Trophoblast cell (in vitro differentiated cells and primary cell): Measurements from ENCODE around the gene PYGO1.
"Not testable (repeated sequence)": the region's sequence is repeated elsewhere in the genome, so short reads cannot be mapped to it uniquely, and the experiment has no call there.

Experiments used
- DNase-seq, 2 donors: peaks; one replicate each; pipeline ENCODE4 v3.0.0-alpha.2; 2016
- H2AFZ ChIP-seq: 2 replicates; pipeline ENCODE4 v1.6.1; 2013; ENCODE audit warnings: low read length, moderate library complexity, mild to moderate bottlenecking; ENCODE audit not compliant: insufficient read depth, poor library complexity
- H2AK5ac ChIP-seq: 2 replicates; pipeline ENCODE4 v1.6.1; 2013; ENCODE audit warnings: mild to moderate bottlenecking, low read length
- H2BK120ac ChIP-seq: 2 replicates; pipeline ENCODE4 v1.6.1; 2013; ENCODE audit warnings: low read length, mild to moderate bottlenecking, moderate library complexity; ENCODE audit not compliant: insufficient read depth, poor library complexity
- H2BK12ac ChIP-seq: 2 replicates; pipeline ENCODE4 v1.6.1; 2013; ENCODE audit warnings: mild to moderate bottlenecking, low read length, moderate library complexity
- H2BK5ac ChIP-seq: 2 replicates; pipeline ENCODE4 v1.6.1; 2013; ENCODE audit warnings: low read length, low read depth, moderate library complexity, mild to moderate bottlenecking; ENCODE audit not compliant: poor library complexity
- H3K14ac ChIP-seq: 2 replicates; pipeline ENCODE4 v1.6.1; 2013; ENCODE audit warnings: mild to moderate bottlenecking, low read length
- H3K18ac ChIP-seq: 2 replicates; pipeline ENCODE4 v1.6.1; 2013; ENCODE audit warnings: mild to moderate bottlenecking, low read length
- H3K23ac ChIP-seq: 2 replicates; pipeline ENCODE4 v1.6.1; 2013; ENCODE audit warnings: low read length
- H3K27ac ChIP-seq: 2 replicates; pipeline ENCODE4 v1.5.1; 2013; ENCODE audit warnings: low read depth, mild to moderate bottlenecking, inconsistent platforms, low read length, moderate library complexity
- H3K27me3 ChIP-seq: 2 replicates; pipeline ENCODE4 v1.6.1; 2013; ENCODE audit warnings: inconsistent platforms, mild to moderate bottlenecking, low read length, moderate library complexity; ENCODE audit not compliant: insufficient read depth
- H3K36me3 ChIP-seq, 2 experiments: 1 replicate in 1 of 2; 2 replicates in 1 of 2; pipeline ENCODE4 v1.6.1; 2013; ENCODE audit warnings: low read length in 2 of 2, mild to moderate bottlenecking in 2 of 2, moderate library complexity in 1 of 2; ENCODE audit not compliant: insufficient read depth in 2 of 2, control insufficient read depth in 1 of 2
- H3K4ac ChIP-seq: 2 replicates; pipeline ENCODE4 v1.6.1; 2013; ENCODE audit warnings: low read depth, mild to moderate bottlenecking, low read length, moderate library complexity
- H3K4me1 ChIP-seq, 2 experiments: 1 replicate in 1 of 2; 2 replicates in 1 of 2; pipeline ENCODE4 v1.6.1; 2013; ENCODE audit warnings: low read length in 2 of 2, mild to moderate bottlenecking in 2 of 2, moderate library complexity in 1 of 2; ENCODE audit not compliant: insufficient read depth in 2 of 2, control insufficient read depth in 1 of 2
- H3K4me2 ChIP-seq: 2 replicates; pipeline ENCODE4 v1.6.1; 2013; ENCODE audit warnings: inconsistent platforms, mild to moderate bottlenecking, low read length, moderate library complexity
- H3K4me3 ChIP-seq: 2 replicates; pipeline ENCODE4 v1.5.1; 2013; ENCODE audit warnings: mild to moderate bottlenecking, low read depth, low read length, inconsistent platforms
- H3K79me1 ChIP-seq: one replicate; pipeline ENCODE4 v1.6.1; 2013; ENCODE audit warnings: low read length
- H3K79me2 ChIP-seq: 2 replicates; pipeline ENCODE4 v1.6.1; 2013; ENCODE audit warnings: low read length, mild to moderate bottlenecking; ENCODE audit not compliant: control insufficient read depth, insufficient read depth, poor library complexity
- H3K9ac ChIP-seq: 2 replicates; pipeline ENCODE4 v1.6.1; 2013; ENCODE audit warnings: mild to moderate bottlenecking, low read length
- H3K9me3 ChIP-seq: 2 replicates; pipeline ENCODE4 v1.6.1; 2013; ENCODE audit warnings: low read depth, mild to moderate bottlenecking, control low read depth, inconsistent platforms, low read length; ENCODE audit not compliant: insufficient read depth
- H4K12ac ChIP-seq: 2 replicates; pipeline ENCODE4 v1.6.1; 2013; ENCODE audit warnings: low read depth, mild to moderate bottlenecking, low read length, moderate library complexity
- H4K8ac ChIP-seq: 2 replicates; pipeline ENCODE4 v1.6.1; 2013; ENCODE audit warnings: low read depth, mild to moderate bottlenecking, low read length, moderate library complexity
- H4K91ac ChIP-seq: one replicate; pipeline ENCODE4 v1.6.1; 2013; ENCODE audit warnings: low read depth, mild to moderate bottlenecking, low read length, moderate library complexity
- WGBS: extraction: QIAGEN DNeasy Blood & Tissue Kit; methylation state at CpG from one replicate; pipeline ENCODE4 v1.1.7; 2013; ENCODE audit warnings: missing lambda C conversion rate; ENCODE audit not compliant: insufficient read length, insufficient coverage; ENCODE audit errors: extremely low coverage; 5-methylcytosine and 5-hydroxymethylcytosine counted together

Gene PYGO1

GRCh38 chr15:55601374-55601773 lies 13.2 kb upstream of the PYGO1 start:
- no peaks in the 10 kb centered on the region for H3K4me1 ChIP-seq
- WGBS: no CpG with 5 or more reads among the region's 5 CpGs
- no peak overlapping the region for H2BK120ac ChIP-seq
- no peak overlapping the region for H4K8ac ChIP-seq
- H3K36me3 ChIP-seq: no peaks in the 10 kb centered on the region
- H4K91ac ChIP-seq: no peak overlapping the region
- H3K4me3 ChIP-seq: no peak overlapping the region
- H3K18ac ChIP-seq: no peak overlapping the region
- H3K79me2 ChIP-seq: no peaks in the 10 kb centered on the region
- H3K9ac ChIP-seq: no peak overlapping the region
- no peak overlapping the region for H3K4ac ChIP-seq
- no peaks in the 10 kb centered on the region for H3K79me1 ChIP-seq
- DNase-seq: no peak
- no peaks in the 10 kb centered on the region for H3K9me3 ChIP-seq
- no peak overlapping the region for H4K12ac ChIP-seq
- H2AFZ ChIP-seq: no peak overlapping the region
- no peak overlapping the region for H3K23ac ChIP-seq
- H2BK5ac ChIP-seq: no peak overlapping the region
- no peak overlapping the region for H2BK12ac ChIP-seq
- H2AK5ac ChIP-seq: no peak overlapping the region
- no peak overlapping the region for H3K14ac ChIP-seq
- no peak overlapping the region for H3K27ac ChIP-seq
- no peak overlapping the region for H3K4me2 ChIP-seq
- H3K27me3 ChIP-seq: no peaks in the 10 kb centered on the region

GRCh38 chr15:55599439-55599838 lies 11.3 kb upstream of the PYGO1 start:
- no CpG with 5 or more reads among the region's 3 CpGs for WGBS
- no peak overlapping the region for H3K4me3 ChIP-seq

DNA sequence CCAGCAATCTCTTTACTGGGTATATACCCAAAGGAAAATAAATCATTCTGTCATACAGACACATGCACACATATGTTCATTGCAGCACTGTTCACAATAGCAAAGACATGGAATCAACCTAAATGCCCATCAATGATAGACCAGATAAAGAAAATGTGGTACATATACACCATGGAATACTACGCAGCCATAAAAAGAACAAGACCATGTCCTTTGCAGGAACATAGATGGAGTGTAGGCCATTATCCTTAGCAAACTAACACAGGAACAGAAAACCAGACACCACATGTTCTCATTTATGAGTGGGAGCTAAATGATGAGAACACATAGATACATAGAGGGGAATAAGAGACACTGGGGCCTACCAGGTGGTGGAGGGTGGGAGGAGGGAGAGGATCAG lies 4.9 kb upstream of the PYGO1 start:
- H3K27me3 ChIP-seq, H2BK12ac ChIP-seq, H3K23ac ChIP-seq, H3K14ac ChIP-seq, H3K4me2 ChIP-seq, H3K27ac ChIP-seq, H2AFZ ChIP-seq, H3K4me3 ChIP-seq, H4K12ac ChIP-seq, H3K9me3 ChIP-seq, DNase-seq, H3K9ac ChIP-seq, H4K8ac ChIP-seq, H3K4me1 ChIP-seq, H3K79me1 ChIP-seq, H2AK5ac ChIP-seq, H2BK120ac ChIP-seq, H4K91ac ChIP-seq, H3K36me3 ChIP-seq, H3K18ac ChIP-seq, H3K79me2 ChIP-seq, H3K4ac ChIP-seq, H2BK5ac ChIP-seq: not testable (repeated sequence)
- WGBS: no CpG with 5 or more reads among the region's 1 CpG

More at GRCh38 chr15:55599439-55599838, 11.3 kb upstream of the PYGO1 start:
- Histone ChIP-seq H4K8ac (no peak overlapping the region), H2AK5ac (no peak overlapping the region), H3K4me2 (no peak overlapping the region), H2AFZ (no peak overlapping the region), H3K79me2 (no peaks in the 10 kb centered on the region), H3K4me1 (no peaks in the 10 kb centered on the region), H3K36me3 (no peaks in the 10 kb centered on the region), H3K23ac (no peak overlapping the region), H2BK12ac (no peak overlapping the region), H3K27me3 (no peaks in the 10 kb centered on the region), H3K9me3 (no peaks in the 10 kb centered on the region), H4K12ac (no peak overlapping the region), H3K4ac (no peak overlapping the region), H3K14ac (no peak overlapping the region), H3K18ac (no peak overlapping the region), H2BK5ac (no peak overlapping the region), H3K9ac (no peak overlapping the region), H2BK120ac (no peak overlapping the region), H3K27ac (no peak overlapping the region), H4K91ac (no peak overlapping the region), H3K79me1 (no peaks in the 10 kb centered on the region)
- peak; percentile 33 to 85 for DNase-seq

GRCh38 chr15:55590788-55591187 lies 2.6 kb upstream of the PYGO1 start:
- Histone ChIP-seq H2AFZ (no peak overlapping the region), H2BK5ac (no peak overlapping the region), H3K9me3 (no peaks in the 10 kb centered on the region), H3K79me2 (peaks cover 4% of the 10 kb centered on the region), H3K9ac (no peak overlapping the region), H2BK12ac (no peak overlapping the region), H3K27ac (no peak overlapping the region), H3K4me1 (peaks cover 3 to 4% of the 10 kb centered on the region in 2 experiments), H4K91ac (no peak overlapping the region), H4K12ac (no peak overlapping the region), H2BK120ac (no peak overlapping the region), H3K4me2 (no peak overlapping the region), H3K27me3 (peaks cover 14% of the 10 kb centered on the region), H3K14ac (no peak overlapping the region), H2AK5ac (no peak overlapping the region), H3K23ac (no peak overlapping the region), H3K4ac (no peak overlapping the region), H3K4me3 (no peak overlapping the region), H3K36me3 (no peaks in the 10 kb centered on the region), H4K8ac (no peak overlapping the region), H3K18ac (no peak overlapping the region), H3K79me1 (peaks cover 8% of the 10 kb centered on the region)
- WGBS: no CpG with 5 or more reads among the region's 3 CpGs
- no peak for DNase-seq
